ENCODE results near the gene MICAL2.
A peak's percentile ranks its signal among the peaks of the same experiment; 100 is the strongest.

MICAL2 gene

GRCh38 chr11:12079726-12080556 lies 30.4 kb upstream of the MICAL2 start:
- no peak for DNase-seq

GRCh38 chr11:12083380-12083779 lies 27.0 kb upstream of the MICAL2 start:
- DNase-seq = no peak

GRCh38 chr11:12084256-12084655 lies 26.1 kb upstream of the MICAL2 start:
- no peak for DNase-seq

GRCh38 chr11:12085371-12086251 lies 24.8 kb upstream of the MICAL2 start:
- no peak for DNase-seq

GRCh38 chr11:12086271-12087074 lies 23.9 kb upstream of the MICAL2 start:
- DNase-seq = no peak

GRCh38 chr11:12087075-12088004 lies 23.1 kb upstream of the MICAL2 start:
- DNase-seq = peak; percentile 42

GRCh38 chr11:12088047-12088481 lies 22.3 kb upstream of the MICAL2 start:
- no peak for DNase-seq

GRCh38 chr11:12088531-12088930 lies 21.9 kb upstream of the MICAL2 start:
- no peak for DNase-seq

- no peak for DNase-seq
Measured at GRCh38 chr11:12089041-12089440, 21.3 kb upstream of the MICAL2 start.

GRCh38 chr11:12089473-12089872 lies 20.9 kb upstream of the MICAL2 start:
- DNase-seq = no peak

- no peak for DNase-seq
Measured at GRCh38 chr11:12090061-12090591, 20.3 kb upstream of the MICAL2 start.

- DNase-seq = no peak
Measured at GRCh38 chr11:12090761-12091258, 19.6 kb upstream of the MICAL2 start.

- no peak for DNase-seq
Measured at GRCh38 chr11:12091956-12092558, 18.3 kb upstream of the MICAL2 start.

- no peak for DNase-seq
Measured at GRCh38 chr11:12092714-12093113, 17.7 kb upstream of the MICAL2 start.

GRCh38 chr11:12094872-12095800 lies 15.3 kb upstream of the MICAL2 start:
- DNase-seq = no peak

GRCh38 chr11:12097219-12097618 lies 13.2 kb upstream of the MICAL2 start:
- no peak for DNase-seq

- DNase-seq = no peak
Measured at GRCh38 chr11:12098601-12099000, 11.8 kb upstream of the MICAL2 start.

GRCh38 chr11:12099132-12099873 lies 11.1 kb upstream of the MICAL2 start:
- no peak for DNase-seq

GRCh38 chr11:12100429-12100828 lies 10.0 kb upstream of the MICAL2 start:
- DNase-seq = no peak
